ENCODE measurements around the gene IFITM10.
"Not testable (repeated sequence)": the region's sequence is repeated elsewhere in the genome, so short reads cannot be mapped to it uniquely, and the experiment has no call there.

Gene IFITM10

DNA sequence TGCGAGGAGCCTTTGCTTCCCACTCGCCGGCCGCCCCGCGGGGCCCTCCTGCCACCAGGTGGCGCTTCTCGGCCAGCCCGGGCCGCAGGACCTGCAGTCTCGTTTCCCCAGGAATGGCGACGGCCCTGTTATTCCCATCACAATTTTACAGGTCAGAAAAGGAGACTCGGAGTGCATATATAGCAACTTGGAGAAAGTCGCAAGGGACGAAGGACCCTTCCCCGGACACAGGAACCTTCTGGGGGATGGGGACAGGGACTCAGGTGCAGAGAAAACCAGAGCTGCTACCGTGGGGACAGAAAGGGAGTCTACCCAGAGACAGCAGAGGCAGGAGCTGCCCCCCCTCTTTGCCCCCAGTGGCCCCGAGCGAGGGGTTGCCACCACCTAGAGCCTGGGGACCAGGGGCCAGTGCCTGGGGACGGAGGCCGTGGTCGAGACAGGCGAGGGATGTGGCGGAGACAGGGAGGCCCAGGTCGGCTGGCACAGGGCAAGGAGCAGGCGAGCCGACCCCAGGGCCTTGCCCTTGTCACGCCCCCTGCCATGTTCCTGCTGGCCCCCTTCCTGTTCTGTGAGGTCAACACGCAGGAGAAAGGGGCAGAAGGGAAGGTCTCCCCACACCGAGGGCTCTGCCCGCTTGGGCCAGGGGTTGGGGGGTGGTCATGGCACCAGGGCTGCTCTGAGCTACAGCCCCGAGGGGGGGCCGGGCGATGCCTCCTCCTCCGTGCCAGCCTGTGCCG is 56.9 kb downstream of the IFITM10 start:
- peaks cover 24% of the 10 kb centered on the region for H3K4me1 Mint-ChIP-seq

DNA sequence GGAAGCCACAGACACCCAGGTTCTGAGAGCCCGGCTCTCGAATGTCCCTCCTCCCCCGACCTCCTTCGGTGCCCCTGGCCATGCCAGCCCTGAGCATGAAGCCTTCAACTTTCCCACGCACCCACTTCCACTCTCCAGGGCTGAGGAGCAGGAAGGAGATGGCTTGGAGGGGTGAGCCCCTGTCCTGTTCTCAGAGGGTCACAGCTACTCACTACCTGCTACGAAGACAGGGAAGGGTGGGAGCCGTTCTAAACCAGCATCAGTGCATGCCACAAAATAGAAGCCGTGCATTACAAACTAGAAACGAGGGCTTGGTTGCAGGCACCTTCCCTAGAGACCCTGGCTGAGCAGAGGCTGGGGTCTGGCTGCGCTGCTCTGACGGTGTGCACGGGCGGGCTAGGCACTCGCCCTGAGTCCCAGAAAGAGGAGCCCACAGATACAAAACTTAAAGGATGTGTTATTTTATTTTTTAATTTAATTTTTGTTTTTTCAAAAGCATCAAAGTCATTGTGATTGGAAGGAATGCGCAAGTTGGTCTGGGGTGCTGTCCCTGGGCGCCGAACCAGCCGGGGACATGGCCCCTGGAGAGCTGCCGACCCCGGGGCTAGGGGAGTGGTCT is 57.6 kb downstream of the IFITM10 start:
- no peak for DNase-seq
- TF ChIP-seq CTCF (IDR thresholded peaks at IDR 0.05) = no peak
- no peaks in the 10 kb centered on the region for H3K36me3 Mint-ChIP-seq (ENCODE audit: low read depth)
- H3K9me3 Mint-ChIP-seq = peaks cover 12% of the 10 kb centered on the region
- H3K4me3 Mint-ChIP-seq = peak overlapping the region; percentile 79
- H3K4me1 Mint-ChIP-seq = peaks cover 24% of the 10 kb centered on the region
- peaks cover 33% of the 10 kb centered on the region for H3K27me3 Mint-ChIP-seq (ENCODE audit: low read depth, poor library complexity)
- H3K27ac Mint-ChIP-seq = no peak overlapping the region

More for the DNA sequence above, 56.9 kb downstream of the IFITM10 start:
- peak overlapping the region; percentile 79 for H3K4me3 Mint-ChIP-seq
- peaks cover 37% of the 10 kb centered on the region for H3K27me3 Mint-ChIP-seq (ENCODE audit: low read depth, poor library complexity)
- TF ChIP-seq CTCF (IDR thresholded peaks at IDR 0.05) = peak; percentile 92
- peak; percentile 96 for DNase-seq
- peaks cover 10% of the 10 kb centered on the region for H3K9me3 Mint-ChIP-seq
- H3K27ac Mint-ChIP-seq = no peak overlapping the region
- no peaks in the 10 kb centered on the region for H3K36me3 Mint-ChIP-seq (ENCODE audit: low read depth)

DNA sequence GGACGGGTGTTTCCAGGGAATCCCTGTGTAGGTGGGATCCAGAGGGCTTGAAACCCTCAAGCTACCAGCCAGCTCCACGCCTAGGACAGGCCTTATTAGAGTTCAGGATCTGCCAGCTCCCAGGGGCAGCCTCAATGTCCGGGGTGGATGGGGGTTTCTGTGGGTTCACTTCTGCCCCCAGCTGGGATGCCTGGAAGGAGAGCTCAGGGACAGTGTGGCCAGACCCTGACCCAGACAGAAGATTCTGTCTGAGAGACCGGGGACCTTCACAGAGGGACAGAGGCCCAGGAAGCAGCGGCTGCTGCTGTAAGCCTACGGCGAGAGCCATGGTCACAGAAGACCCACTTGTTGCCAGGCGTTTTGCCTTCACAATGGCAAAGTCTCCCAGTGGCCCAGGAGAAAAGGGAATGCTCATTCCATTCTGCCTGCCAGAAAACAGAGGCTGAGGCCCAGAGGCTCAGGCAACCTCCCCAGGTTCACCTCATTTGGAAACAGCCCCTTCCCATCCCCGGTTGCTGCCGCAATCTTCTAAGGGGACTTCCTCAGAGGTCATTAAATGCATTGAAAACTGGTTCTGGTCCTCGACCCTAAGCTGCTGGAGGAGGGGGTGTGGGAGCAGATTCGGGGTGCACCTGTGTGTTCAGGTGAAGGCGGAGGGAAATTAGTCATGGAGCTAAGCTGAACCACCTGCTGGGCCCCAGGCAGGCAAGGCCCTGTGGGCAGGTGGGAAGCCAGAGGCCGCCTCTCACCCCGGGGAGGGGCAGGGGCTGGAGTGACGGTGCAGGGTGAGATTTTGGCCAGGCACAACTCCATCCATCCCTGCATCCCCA is 58.3 kb downstream of the IFITM10 start:
- Mint-ChIP-seq H3K36me3 (ENCODE audit: low read depth) (no peaks in the 10 kb centered on the region), H3K27ac (no peak overlapping the region), H3K4me3 (no peak overlapping the region), H3K27me3 (ENCODE audit: low read depth, poor library complexity) (peaks cover 29% of the 10 kb centered on the region), H3K4me1 (peaks cover 24% of the 10 kb centered on the region), H3K9me3 (peaks cover 9% of the 10 kb centered on the region)
- no peak for DNase-seq
- TF ChIP-seq CTCF (IDR thresholded peaks at IDR 0.05) = no peak

DNA sequence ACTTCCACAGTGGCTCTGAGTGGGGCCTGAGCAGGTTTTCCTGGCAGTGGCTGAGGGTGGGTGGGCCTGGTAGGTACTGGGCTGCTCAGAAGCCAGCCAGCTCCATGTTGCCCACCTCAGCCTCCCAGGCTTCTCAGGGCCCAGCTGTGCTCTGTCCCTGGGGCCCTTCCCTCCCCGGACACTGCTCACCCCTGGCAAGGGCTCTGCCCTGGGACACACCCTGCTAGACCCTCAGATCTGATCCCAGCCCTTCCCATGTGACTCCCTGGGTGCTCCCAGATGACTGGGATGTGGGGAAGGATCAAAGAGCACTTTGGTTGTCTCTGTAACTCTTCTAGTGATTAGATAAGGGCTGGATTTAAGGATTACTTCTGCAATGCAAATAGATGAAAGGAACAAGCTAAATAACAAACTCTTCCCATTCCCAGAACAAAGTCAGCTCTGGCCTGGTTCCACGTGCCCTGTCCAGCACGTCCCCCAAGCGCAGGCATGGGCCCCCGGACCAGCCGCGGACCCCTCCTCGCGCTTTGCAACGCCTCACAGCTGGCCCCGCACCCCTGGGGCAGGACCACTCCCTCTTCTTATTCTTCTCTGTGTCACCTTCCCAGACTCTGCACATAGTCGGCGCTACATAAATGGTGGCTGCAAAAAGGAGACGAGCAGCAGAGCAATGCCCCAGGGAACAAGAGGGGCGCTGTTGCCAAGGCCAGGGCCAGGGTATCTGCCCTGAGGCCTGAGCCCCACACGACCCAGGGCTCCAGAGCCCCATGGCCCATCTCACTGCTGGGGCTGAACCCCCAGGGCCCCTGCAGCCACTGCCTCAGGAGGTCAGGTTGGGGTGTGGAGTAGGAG is 59.1 kb downstream of the IFITM10 start:
- Mint-ChIP-seq H3K4me1 (peaks cover 24% of the 10 kb centered on the region), H3K4me3 (no peak overlapping the region), H3K27ac (no peak overlapping the region), H3K27me3 (ENCODE audit: low read depth, poor library complexity) (peaks cover 24% of the 10 kb centered on the region), H3K36me3 (ENCODE audit: low read depth) (no peaks in the 10 kb centered on the region), H3K9me3 (peaks cover 8% of the 10 kb centered on the region)
- no peak for DNase-seq
- no peak for TF ChIP-seq CTCF (IDR thresholded peaks at IDR 0.05)

DNA sequence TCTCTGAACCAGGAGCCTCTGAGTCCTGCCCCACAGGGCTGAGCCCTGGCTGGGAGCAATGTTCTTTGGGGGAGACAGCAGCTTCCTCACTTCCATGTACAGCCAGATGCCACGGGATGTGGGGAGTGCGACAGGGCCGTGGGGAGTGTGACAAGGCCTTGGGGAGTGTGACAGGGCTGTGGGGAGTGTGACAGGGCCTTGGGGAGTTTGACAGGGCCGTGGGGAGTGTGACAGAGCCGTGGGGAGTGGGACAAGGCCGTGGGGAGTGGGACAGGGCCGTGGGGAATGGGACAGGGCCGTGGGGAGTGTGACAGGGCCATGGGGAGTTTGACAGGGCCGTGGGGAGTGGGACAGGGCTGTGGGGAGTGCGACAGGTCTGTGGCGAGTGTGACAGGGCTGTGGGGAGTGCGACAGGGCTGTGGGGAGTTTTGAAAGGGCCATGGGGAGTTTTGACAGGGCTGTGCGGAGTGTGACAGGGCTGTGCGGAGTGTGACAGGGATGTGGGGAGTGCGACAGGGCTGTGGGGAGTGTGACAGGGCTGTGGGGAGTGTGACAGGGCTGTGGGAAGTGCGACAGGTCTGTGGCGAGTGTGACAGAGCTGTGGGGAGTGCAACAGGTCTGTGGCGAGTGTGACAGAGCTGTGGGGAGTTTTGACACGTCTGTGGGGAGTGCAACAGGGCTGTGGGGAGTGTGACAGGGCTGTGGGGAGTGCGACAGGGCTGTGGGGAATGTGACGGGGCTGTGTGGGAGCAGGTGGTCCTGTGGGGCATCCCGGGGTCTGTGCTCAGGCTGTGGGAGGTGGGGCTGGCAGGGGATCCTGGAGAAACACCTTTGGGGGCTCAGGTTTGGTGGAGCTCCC is 60.0 kb downstream of the IFITM10 start:
- Mint-ChIP-seq H3K27me3 (ENCODE audit: low read depth, poor library complexity) (peaks cover 19% of the 10 kb centered on the region), H3K4me3 (no peak overlapping the region), H3K27ac (no peak overlapping the region), H3K9me3 (peaks cover 3% of the 10 kb centered on the region), H3K36me3 (ENCODE audit: low read depth) (no peaks in the 10 kb centered on the region), H3K4me1 (peaks cover 29% of the 10 kb centered on the region)
- no peak for TF ChIP-seq CTCF (IDR thresholded peaks at IDR 0.05)
- no peak for DNase-seq

DNA sequence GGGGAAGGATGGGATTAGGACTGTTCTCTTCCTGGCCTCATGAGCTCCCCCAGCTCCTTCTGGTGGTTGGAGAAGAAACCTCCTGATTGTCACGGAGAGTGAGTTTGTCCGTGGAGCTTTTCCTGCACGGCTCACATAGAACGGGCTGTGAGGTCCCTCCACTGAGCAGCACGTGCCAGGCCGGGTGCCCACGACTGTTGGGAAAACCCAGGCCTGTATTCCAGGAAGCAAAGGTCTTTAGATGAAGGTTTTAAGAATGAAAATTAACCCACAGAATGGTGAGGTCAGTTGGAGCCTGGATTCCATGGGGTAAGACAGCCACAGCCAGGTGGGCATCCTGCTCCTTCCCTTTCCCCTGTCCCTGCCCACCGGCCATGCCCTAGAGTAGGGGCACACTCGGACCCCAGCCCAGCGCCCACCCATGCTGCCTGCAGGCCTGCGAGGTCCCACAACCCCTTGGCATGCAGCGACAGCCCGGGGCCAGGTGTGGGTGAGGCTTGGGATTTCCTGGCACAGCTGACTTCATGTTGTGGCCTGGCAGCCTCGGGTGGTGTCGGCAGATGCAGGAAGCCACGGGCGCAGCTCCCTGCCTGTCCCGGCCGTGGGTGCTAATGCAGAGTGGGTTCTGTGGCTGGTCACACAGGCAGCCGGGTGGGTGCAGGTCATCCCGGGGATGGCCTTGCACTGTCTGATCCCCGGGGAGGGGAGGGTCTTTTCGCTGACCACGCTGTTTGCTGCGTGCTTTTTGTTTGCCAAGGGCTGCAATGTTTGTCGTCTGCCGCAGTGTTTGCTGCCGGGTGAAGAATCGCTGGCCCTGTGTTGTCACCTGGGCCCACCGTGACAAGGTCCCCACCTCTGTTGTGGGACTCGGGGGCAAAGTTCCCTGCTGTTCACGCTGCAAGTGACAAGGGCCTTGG is 60.9 kb downstream of the IFITM10 start:
- peaks cover 31% of the 10 kb centered on the region for H3K4me1 Mint-ChIP-seq
- H3K9me3 Mint-ChIP-seq; H3K4me3 Mint-ChIP-seq; H3K27ac Mint-ChIP-seq; H3K36me3 Mint-ChIP-seq (ENCODE audit: low read depth); DNase-seq: not testable (repeated sequence)
- H3K27me3 Mint-ChIP-seq (ENCODE audit: low read depth, poor library complexity) = peaks cover 16% of the 10 kb centered on the region

All from nephron progenitor cell (in vitro differentiated cells).